MM.1S (cell line): ENCODE measurements around the gene OSBP.

Experiments
- DNase-seq: peaks from one replicate; pipeline ENCODE4 v3.0.0-alpha.2; 2015
- H2AFZ ChIP-seq: fragments of 300-600 bp; sonication (generic); 2 replicates; pipeline ENCODE4 v1.6.0; 2016; ENCODE audit warnings: antibody characterized with exemption, low read length
- H3F3A ChIP-seq: fragments of 300-600 bp; sonication (generic); 2 replicates; pipeline ENCODE4 v1.6.1; 2016; ENCODE audit warnings: mild to moderate bottlenecking, antibody characterized with exemption, low read length, moderate library complexity, mixed read lengths; ENCODE audit not compliant: insufficient read depth
- H3K27ac ChIP-seq: fragments of 300-600 bp; sonication (generic); 2 replicates; pipeline ENCODE4 v1.5.1; 2016; ENCODE audit warnings: mild to moderate bottlenecking, low read length
- H3K27me3 ChIP-seq: fragments of 300-600 bp; sonication (generic); replicated peaks from 2 replicates; pipeline ENCODE4 v1.6.0; 2016; ENCODE audit warnings: low read length; ENCODE audit not compliant: insufficient read depth
- H3K36me3 ChIP-seq: fragments of 300-600 bp; sonication (generic); replicated peaks from 2 replicates; pipeline ENCODE4 v1.6.1; 2016; ENCODE audit warnings: mild to moderate bottlenecking, low read length, mixed read lengths; ENCODE audit not compliant: insufficient read depth
- H3K4me1 ChIP-seq: fragments of 300-600 bp; sonication (generic); 2 replicates; pipeline ENCODE4 v1.6.1; 2016; ENCODE audit warnings: low read length, mixed read lengths
- H3K4me2 ChIP-seq: fragments of 300-600 bp; sonication (generic); 2 replicates; pipeline ENCODE4 v1.6.0; 2016; ENCODE audit warnings: low read depth, low read length
- H3K4me3 ChIP-seq: fragments of 300-600 bp; sonication (generic); 2 replicates; pipeline ENCODE4 v1.5.1; 2016; ENCODE audit warnings: low read length, mixed read lengths
- H3K79me2 ChIP-seq: fragments of 300-600 bp; sonication (generic); 2 replicates; pipeline ENCODE4 v1.6.1; 2016; ENCODE audit warnings: mixed run types, low read length, mixed read lengths
- H3K9ac ChIP-seq: fragments of 300-600 bp; sonication (generic); 2 replicates; pipeline ENCODE4 v1.6.1; 2016; ENCODE audit warnings: low read length, mixed read lengths
- H3K9me2 ChIP-seq: fragments of 300-600 bp; sonication (generic); replicated peaks from 2 replicates; pipeline ENCODE4 v1.6.1; 2016; ENCODE audit warnings: mild to moderate bottlenecking, low read length, mixed read lengths; ENCODE audit not compliant: insufficient read depth
- H3K9me3 ChIP-seq: fragments of 300-600 bp; sonication (generic); replicated peaks from 2 replicates; pipeline ENCODE4 v1.6.1; 2016; ENCODE audit warnings: mild to moderate bottlenecking, low read length, mixed read lengths; ENCODE audit not compliant: insufficient read depth
- H4K20me1 ChIP-seq: fragments of 300-600 bp; sonication (generic); 2 replicates; pipeline ENCODE4 v1.6.1; 2016; ENCODE audit warnings: mild to moderate bottlenecking, low read length, moderate library complexity, mixed read lengths; ENCODE audit not compliant: insufficient read depth
- EZH2 ChIP-seq: fragments of 300-600 bp; sonication (generic); optimal IDR thresholded peaks from 2 replicates; pipeline ENCODE3; 2017; ENCODE audit warnings: low read depth, mild to moderate bottlenecking, antibody characterized with exemption, low read length, mixed read lengths
- EZH2phosphoT487 ChIP-seq: fragments of 300-600 bp; sonication (generic); IDR thresholded peaks from 2 replicates; pipeline ENCODE4 v1.6.1; 2018; ENCODE audit warnings: antibody characterized with exemption, low read length
- TF ChIP-seq, protein P1 (sequence below): fragments of 300-600 bp; sonication (generic); IDR thresholded peaks from 2 replicates; pipeline ENCODE4 v1.5.1; 2016; ENCODE audit warnings: antibody characterized with exemption, low read length, mixed read lengths

The OSBP gene

GRCh38 chr11:59574932-59575502 is 40.6 kb downstream of the OSBP start:
- Histone ChIP-seq H3K4me1 (no peaks in the 10 kb centered on the region), H3K36me3 (peaks cover 14% of the 10 kb centered on the region)
- TF ChIP-seq, protein P1, sequence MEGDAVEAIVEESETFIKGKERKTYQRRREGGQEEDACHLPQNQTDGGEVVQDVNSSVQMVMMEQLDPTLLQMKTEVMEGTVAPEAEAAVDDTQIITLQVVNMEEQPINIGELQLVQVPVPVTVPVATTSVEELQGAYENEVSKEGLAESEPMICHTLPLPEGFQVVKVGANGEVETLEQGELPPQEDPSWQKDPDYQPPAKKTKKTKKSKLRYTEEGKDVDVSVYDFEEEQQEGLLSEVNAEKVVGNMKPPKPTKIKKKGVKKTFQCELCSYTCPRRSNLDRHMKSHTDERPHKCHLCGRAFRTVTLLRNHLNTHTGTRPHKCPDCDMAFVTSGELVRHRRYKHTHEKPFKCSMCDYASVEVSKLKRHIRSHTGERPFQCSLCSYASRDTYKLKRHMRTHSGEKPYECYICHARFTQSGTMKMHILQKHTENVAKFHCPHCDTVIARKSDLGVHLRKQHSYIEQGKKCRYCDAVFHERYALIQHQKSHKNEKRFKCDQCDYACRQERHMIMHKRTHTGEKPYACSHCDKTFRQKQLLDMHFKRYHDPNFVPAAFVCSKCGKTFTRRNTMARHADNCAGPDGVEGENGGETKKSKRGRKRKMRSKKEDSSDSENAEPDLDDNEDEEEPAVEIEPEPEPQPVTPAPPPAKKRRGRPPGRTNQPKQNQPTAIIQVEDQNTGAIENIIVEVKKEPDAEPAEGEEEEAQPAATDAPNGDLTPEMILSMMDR: no peak
- no peak for TF ChIP-seq EZH2
- TF ChIP-seq EZH2phosphoT487: no peak

DNA sequence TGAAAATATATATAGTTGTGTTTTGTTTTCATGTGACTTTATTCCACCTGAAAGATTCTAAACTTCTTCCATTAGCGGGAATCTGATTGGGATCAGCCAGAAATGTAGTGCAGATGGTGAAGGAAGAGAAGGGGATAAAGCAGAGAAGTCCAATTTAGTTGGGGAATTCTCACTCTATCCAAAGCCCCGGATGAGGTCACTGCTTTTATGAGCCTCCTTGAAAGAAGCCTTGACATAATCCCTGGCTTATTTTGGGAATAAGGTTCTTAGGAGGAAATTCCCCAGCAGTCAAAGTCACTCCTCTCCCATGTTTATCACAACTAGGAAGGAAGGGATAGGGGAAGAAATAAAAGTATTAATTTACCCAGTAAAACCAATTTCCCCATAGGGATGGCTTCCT is 41.1 kb downstream of the OSBP start:
- Histone ChIP-seq H3K36me3 (peaks cover 14% of the 10 kb centered on the region), H2AFZ (no peak overlapping the region), H3K4me1 (no peaks in the 10 kb centered on the region), H3K9me2 (no peaks in the 10 kb centered on the region), H3K9ac (no peak overlapping the region), H4K20me1 (no peaks in the 10 kb centered on the region), H3K79me2 (no peaks in the 10 kb centered on the region), H3K4me3 (no peak overlapping the region), H3K27me3 (no peaks in the 10 kb centered on the region), H3K4me2 (no peak overlapping the region), H3K27ac (no peak overlapping the region), H3F3A (no peaks in the 10 kb centered on the region), H3K9me3 (no peaks in the 10 kb centered on the region)
- no peak for DNase-seq
- TF ChIP-seq EZH2phosphoT487: no peak
- TF ChIP-seq EZH2: no peak
- TF ChIP-seq, protein P1: no peak

More at GRCh38 chr11:59574932-59575502, 40.6 kb downstream of the OSBP start:
- H3K4me2 ChIP-seq: no peak overlapping the region
- no peak overlapping the region for H3K27ac ChIP-seq
- H3K9ac ChIP-seq: no peak overlapping the region
- H3F3A ChIP-seq: no peaks in the 10 kb centered on the region
- no peaks in the 10 kb centered on the region for H3K27me3 ChIP-seq
- no peak overlapping the region for H2AFZ ChIP-seq
- no peaks in the 10 kb centered on the region for H3K9me2 ChIP-seq
- no peaks in the 10 kb centered on the region for H3K9me3 ChIP-seq
- H3K79me2 ChIP-seq: no peaks in the 10 kb centered on the region
- no peaks in the 10 kb centered on the region for H4K20me1 ChIP-seq
- H3K4me3 ChIP-seq: no peak overlapping the region
- DNase-seq: no peak

DNA sequence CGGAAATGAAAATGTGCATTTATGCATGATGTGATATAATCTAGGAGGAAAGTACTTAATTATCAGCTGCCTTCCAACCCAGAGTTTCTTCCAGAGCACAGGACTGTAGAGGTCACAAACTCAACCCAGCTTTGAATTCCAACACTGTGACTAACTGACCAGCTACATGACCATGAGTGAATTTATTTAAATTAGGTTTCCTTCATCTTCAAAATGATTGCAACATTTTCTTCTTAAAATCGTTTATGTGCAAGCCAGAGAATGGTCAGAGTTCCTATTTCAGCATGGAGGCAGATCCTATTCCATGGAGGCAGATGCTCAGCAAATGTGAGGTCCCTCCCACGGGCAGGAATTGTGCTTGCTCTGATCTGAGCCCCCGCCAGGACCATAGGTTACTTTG is 42.4 kb downstream of the OSBP start:
- Histone ChIP-seq H3K9me3 (no peaks in the 10 kb centered on the region), H3K4me3 (no peak overlapping the region), H2AFZ (no peak overlapping the region), H3K79me2 (no peaks in the 10 kb centered on the region), H3K27me3 (no peaks in the 10 kb centered on the region), H3K36me3 (peaks cover 14% of the 10 kb centered on the region), H3F3A (no peaks in the 10 kb centered on the region), H3K9ac (no peak overlapping the region), H3K4me2 (no peak overlapping the region), H3K4me1 (no peaks in the 10 kb centered on the region), H4K20me1 (no peaks in the 10 kb centered on the region), H3K27ac (no peak overlapping the region), H3K9me2 (no peaks in the 10 kb centered on the region)
- no peak for DNase-seq
- TF ChIP-seq EZH2 (no peak), EZH2phosphoT487 (no peak)
- TF ChIP-seq, protein P1: no peak
